ENCODE results near the gene MEMO1.

The MEMO1 gene

GRCh38 chr2:31992025-31992579, 18.7 kb downstream of the MEMO1 start:
- no peak for DNase-seq (ENCODE audit: low read depth)
- no peak for TF ChIP-seq CTCF (conservative IDR thresholded peaks at IDR 0.05; ENCODE audit: low read depth, low read length)
- H3K4me3 ChIP-seq (ENCODE audit: low read length) = no peak overlapping the region

GRCh38 chr2:31989946-31990345, 20.9 kb downstream of the MEMO1 start:
- DNase-seq (ENCODE audit: low read depth) = no peak
- no peak for TF ChIP-seq CTCF (conservative IDR thresholded peaks at IDR 0.05; ENCODE audit: low read depth, low read length)
- H3K4me3 ChIP-seq (ENCODE audit: low read length) = no peak overlapping the region

- TF ChIP-seq CTCF (conservative IDR thresholded peaks at IDR 0.05; ENCODE audit: low read depth, low read length) = no peak
- no peak for DNase-seq (ENCODE audit: low read depth)
- no peak overlapping the region for H3K4me3 ChIP-seq (ENCODE audit: low read length)
These were observed 23.2 kb downstream of the MEMO1 start for GRCh38 chr2:31987454-31988220.

GRCh38 chr2:31986906-31987305, 23.9 kb downstream of the MEMO1 start:
- H3K4me3 ChIP-seq (ENCODE audit: low read length) = no peak overlapping the region
- TF ChIP-seq CTCF (conservative IDR thresholded peaks at IDR 0.05; ENCODE audit: low read depth, low read length) = no peak
- no peak for DNase-seq (ENCODE audit: low read depth)

- TF ChIP-seq CTCF (conservative IDR thresholded peaks at IDR 0.05; ENCODE audit: low read depth, low read length) = no peak
- no peak for DNase-seq (ENCODE audit: low read depth)
- no peak overlapping the region for H3K4me3 ChIP-seq (ENCODE audit: low read length)
These were observed 26.9 kb downstream of the MEMO1 start for GRCh38 chr2:31983762-31984467.

DNA sequence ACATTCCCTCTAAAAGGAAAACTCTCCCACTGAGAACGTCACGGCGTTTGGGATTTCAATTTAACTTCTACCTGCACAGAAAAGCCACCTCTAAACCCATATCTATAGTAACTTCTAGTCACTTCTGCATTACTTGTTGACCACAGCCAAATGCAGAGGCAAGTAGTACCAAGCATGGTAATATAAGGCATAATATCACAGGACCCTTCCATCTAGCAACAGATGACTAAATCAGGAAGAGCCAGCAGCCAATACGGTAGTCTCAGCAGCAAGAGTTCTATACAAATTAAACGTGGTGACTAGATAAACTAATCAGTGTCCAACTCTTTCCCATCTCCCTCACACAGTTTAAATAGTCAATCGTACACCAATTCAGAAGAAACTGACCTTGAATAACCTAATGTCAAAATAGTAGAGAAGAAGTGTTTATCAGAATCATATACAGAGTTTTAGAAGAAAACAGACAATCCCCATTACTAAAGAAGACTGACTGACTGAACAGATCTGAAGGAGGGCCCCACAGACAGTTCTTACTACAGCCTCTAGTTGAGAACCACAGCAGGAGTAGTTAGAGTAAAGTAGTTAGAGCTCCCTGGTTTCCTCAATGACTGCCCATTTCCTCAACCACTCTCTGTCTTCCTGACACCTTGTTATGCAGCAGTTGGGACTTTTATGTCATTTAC, 30.0 kb downstream of the MEMO1 start:
- DNase-seq (ENCODE audit: low read depth) = no peak
- H3K4me3 ChIP-seq (ENCODE audit: low read length) = no peak overlapping the region

More for the DNA sequence above, 30.0 kb downstream of the MEMO1 start:
- TF ChIP-seq CTCF (conservative IDR thresholded peaks at IDR 0.05; ENCODE audit: low read depth, low read length) = no peak

Data from retinal pigment epithelial cell (primary cell).